ENCODE data around the gene PCSK9.

Gene PCSK9

GRCh38 chr1:55039342-55040082, at the start of gene PCSK9:
PCSK9 (plus strand) TSS chr1:55039548; CDS start chr1:55039838, 290 bp downstream.
- FAIRE-seq = no peak
- no peak for DNase-seq (ENCODE audit: extremely low spot score, insufficient read length, low read depth)

GRCh38 chr1:54989968-54990810, 49.2 kb upstream of the PCSK9 start:
- FAIRE-seq = no peak

GRCh38 chr1:54990916-54991315, 48.4 kb upstream of the PCSK9 start:
- FAIRE-seq (no peak), DNase-seq (ENCODE audit: extremely low spot score, insufficient read length, low read depth) (no peak)

More at GRCh38 chr1:54989968-54990810, 49.2 kb upstream of the PCSK9 start:
- DNase-seq (ENCODE audit: extremely low spot score, insufficient read length, low read depth) = no peak

GRCh38 chr1:54991939-54992338, 47.4 kb upstream of the PCSK9 start:
- FAIRE-seq = no peak
- no peak for DNase-seq (ENCODE audit: extremely low spot score, insufficient read length, low read depth)

- DNase-seq (ENCODE audit: extremely low spot score, insufficient read length, low read depth) = no peak
- no peak for FAIRE-seq
Observed at GRCh38 chr1:54993140-54993539, 46.2 kb upstream of the PCSK9 start.

GRCh38 chr1:54994355-54994990, 44.9 kb upstream of the PCSK9 start:
- DNase-seq (ENCODE audit: extremely low spot score, insufficient read length, low read depth) (no peak), FAIRE-seq (no peak)

GRCh38 chr1:54995013-54995760, 44.2 kb upstream of the PCSK9 start:
- FAIRE-seq (no peak), DNase-seq (ENCODE audit: extremely low spot score, insufficient read length, low read depth) (no peak)

- DNase-seq (ENCODE audit: extremely low spot score, insufficient read length, low read depth) = no peak
Observed at GRCh38 chr1:54995835-54996234, 43.5 kb upstream of the PCSK9 start.

GRCh38 chr1:54996359-54996868, 42.9 kb upstream of the PCSK9 start:
- DNase-seq (ENCODE audit: extremely low spot score, insufficient read length, low read depth) = peak; percentile 86
- peak; percentile 89 for FAIRE-seq

More at GRCh38 chr1:54995835-54996234, 43.5 kb upstream of the PCSK9 start:
- peak; percentile 50 for FAIRE-seq

GRCh38 chr1:54996869-54997710, 42.3 kb upstream of the PCSK9 start:
- FAIRE-seq (no peak), DNase-seq (ENCODE audit: extremely low spot score, insufficient read length, low read depth) (no peak)

GRCh38 chr1:54997711-54997986, 41.7 kb upstream of the PCSK9 start:
- DNase-seq (ENCODE audit: extremely low spot score, insufficient read length, low read depth) (no peak), FAIRE-seq (no peak)

GRCh38 chr1:54998100-54998499, 41.2 kb upstream of the PCSK9 start:
- no peak for DNase-seq (ENCODE audit: extremely low spot score, insufficient read length, low read depth)
- no peak for FAIRE-seq

- no peak for FAIRE-seq
- no peak for DNase-seq (ENCODE audit: extremely low spot score, insufficient read length, low read depth)
Observed at GRCh38 chr1:54998677-54999076, 40.7 kb upstream of the PCSK9 start, which contains the start of gene BSND. BSND (plus strand) TSS chr1:54998933; CDS start chr1:54999187, 254 bp downstream.

- DNase-seq (ENCODE audit: extremely low spot score, insufficient read length, low read depth) (no peak), FAIRE-seq (no peak)
Observed at GRCh38 chr1:55000110-55001085, 39.0 kb upstream of the PCSK9 start.

GRCh38 chr1:55001311-55001710, 38.0 kb upstream of the PCSK9 start:
- FAIRE-seq = no peak
- DNase-seq (ENCODE audit: extremely low spot score, insufficient read length, low read depth) = no peak

- DNase-seq (ENCODE audit: extremely low spot score, insufficient read length, low read depth) (no peak), FAIRE-seq (peak; percentile 45)
Observed at GRCh38 chr1:55002686-55003085, 36.7 kb upstream of the PCSK9 start.

GRCh38 chr1:55005351-55006140, 33.8 kb upstream of the PCSK9 start:
- no peak for DNase-seq (ENCODE audit: extremely low spot score, insufficient read length, low read depth)
- FAIRE-seq = no peak
